Astrocyte (in vitro differentiated cells and primary cell): ENCODE data around the gene TMEM106B. TPM values are rescaled to one million over a fixed set of nuclear protein-coding genes. Genes with fewer than 3 reads are reported as not detected.
A peak's percentile ranks its signal among the peaks of the same experiment; 100 is the strongest.

Source experiments
- DNase-seq: peaks from one replicate; pipeline ENCODE4 v3.0.0-alpha.2; 2010; ENCODE audit warnings: low read depth
- FAIRE-seq: peaks from 2 replicates; lab custom pipeline; 2011; peaks lifted over from hg19 to GRCh38; lab: Jason Lieb, UNC
- H2AFZ ChIP-seq: 2 replicates; pipeline ENCODE4 v1.6.0; 2012; ENCODE audit warnings: low read depth, low read length, inconsistent platforms
- H3K27ac ChIP-seq: 2 replicates; pipeline ENCODE4 v1.5.1; 2011; ENCODE audit warnings: low read depth, low read length, inconsistent platforms
- H3K27me3 ChIP-seq: 2 replicates; pipeline ENCODE4 v1.6.0; 2011; ENCODE audit warnings: low read length, inconsistent platforms; ENCODE audit not compliant: insufficient read depth
- H3K36me3 ChIP-seq: 2 replicates; pipeline ENCODE4 v1.5.1; 2011; ENCODE audit warnings: low read length, inconsistent platforms; ENCODE audit not compliant: insufficient read depth
- H3K4me1 ChIP-seq: 2 replicates; pipeline ENCODE4 v1.5.1; 2011; ENCODE audit warnings: low read length, inconsistent platforms; ENCODE audit not compliant: insufficient read depth
- H3K4me2 ChIP-seq: 2 replicates; pipeline ENCODE4 v1.6.0; 2012; ENCODE audit warnings: low read length, inconsistent platforms
- H3K4me3 ChIP-seq: 2 replicates; pipeline ENCODE4 v1.5.1; 2011; ENCODE audit warnings: low read depth, mild to moderate bottlenecking, low read length, inconsistent platforms; ENCODE audit not compliant: insufficient read depth
- H3K79me2 ChIP-seq: 2 replicates; pipeline ENCODE4 v1.6.0; 2012; ENCODE audit warnings: mild to moderate bottlenecking, low read length, inconsistent platforms; ENCODE audit not compliant: insufficient read depth
- H3K9ac ChIP-seq: 2 replicates; pipeline ENCODE4 v1.6.0; 2012; ENCODE audit warnings: mild to moderate bottlenecking, low read length, inconsistent platforms
- H3K9me3 ChIP-seq: 2 replicates; pipeline ENCODE4 v1.5.1; 2012; ENCODE audit warnings: low read depth, mild to moderate bottlenecking, low read length, inconsistent platforms; ENCODE audit not compliant: insufficient read depth
- H4K20me1 ChIP-seq: 2 replicates; pipeline ENCODE4 v1.6.0; 2012; ENCODE audit warnings: low read length, inconsistent platforms; ENCODE audit not compliant: insufficient read depth
- H3K27ac Mint-ChIP-seq: one replicate; pipeline ENCODE4 v1.8.0; 2021; ENCODE audit warnings: mild to moderate bottlenecking, mixed read lengths; ENCODE audit not compliant: unreplicated experiment
- H3K27me3 Mint-ChIP-seq: one replicate; pipeline ENCODE4 v1.8.0; 2021; ENCODE audit warnings: low read depth, mixed read lengths; ENCODE audit not compliant: unreplicated experiment
- H3K36me3 Mint-ChIP-seq: one replicate; pipeline ENCODE4 v1.8.0; 2021; ENCODE audit warnings: low read depth, mixed read lengths; ENCODE audit not compliant: unreplicated experiment
- H3K4me1 Mint-ChIP-seq: one replicate; pipeline ENCODE4 v1.8.0; 2021; ENCODE audit warnings: low read depth, mixed read lengths; ENCODE audit not compliant: unreplicated experiment
- H3K4me3 Mint-ChIP-seq: one replicate; pipeline ENCODE4 v1.8.0; 2021; ENCODE audit warnings: mild to moderate bottlenecking, moderate library complexity, mixed read lengths; ENCODE audit not compliant: unreplicated experiment
- H3K9me3 Mint-ChIP-seq: one replicate; pipeline ENCODE4 v1.8.0; 2021; ENCODE audit warnings: mild to moderate bottlenecking, mixed read lengths; ENCODE audit not compliant: unreplicated experiment
- EZH2 ChIP-seq: IDR thresholded peaks from 2 replicates; pipeline ENCODE4 v1.6.1; 2012; ENCODE audit warnings: mild to moderate bottlenecking, low read length, inconsistent platforms; ENCODE audit not compliant: insufficient read depth
- total RNA-seq: library from RNA; stranded (reverse); gene quantifications from 2 replicates; pipeline ENCODE4 v1.2.1, GENCODE V29; 2021
- TF ChIP-seq, protein P1 (sequence below): IDR thresholded peaks from 2 replicates; pipeline ENCODE4 v1.5.1; 2011; ENCODE audit warnings: low read depth, mild to moderate bottlenecking, inconsistent platforms, low read length, moderate library complexity; ENCODE audit not compliant: insufficient read depth

TMEM106B gene
- total RNA-seq, 1 donor from 2014 or later = 42.9 TPM

- Histone ChIP-seq H2AFZ (no peak overlapping the region), H3K79me2 (no peaks in the 10 kb centered on the region), H3K27ac (no peak overlapping the region), H3K4me2 (no peak overlapping the region), H3K9ac (no peak overlapping the region), H3K4me3 (no peak overlapping the region), H3K4me1 (no peaks in the 10 kb centered on the region), H4K20me1 (no peaks in the 10 kb centered on the region), H3K36me3 (no peaks in the 10 kb centered on the region), H3K27me3 (no peaks in the 10 kb centered on the region), H3K9me3 (peaks cover 10% of the 10 kb centered on the region)
- H3K9me3 Mint-ChIP-seq = no peaks in the 10 kb centered on the region
- FAIRE-seq (no peak), DNase-seq (no peak)
- no peak overlapping the region for H3K27ac Mint-ChIP-seq
- no peaks in the 10 kb centered on the region for H3K36me3 Mint-ChIP-seq
- TF ChIP-seq, protein P1, sequence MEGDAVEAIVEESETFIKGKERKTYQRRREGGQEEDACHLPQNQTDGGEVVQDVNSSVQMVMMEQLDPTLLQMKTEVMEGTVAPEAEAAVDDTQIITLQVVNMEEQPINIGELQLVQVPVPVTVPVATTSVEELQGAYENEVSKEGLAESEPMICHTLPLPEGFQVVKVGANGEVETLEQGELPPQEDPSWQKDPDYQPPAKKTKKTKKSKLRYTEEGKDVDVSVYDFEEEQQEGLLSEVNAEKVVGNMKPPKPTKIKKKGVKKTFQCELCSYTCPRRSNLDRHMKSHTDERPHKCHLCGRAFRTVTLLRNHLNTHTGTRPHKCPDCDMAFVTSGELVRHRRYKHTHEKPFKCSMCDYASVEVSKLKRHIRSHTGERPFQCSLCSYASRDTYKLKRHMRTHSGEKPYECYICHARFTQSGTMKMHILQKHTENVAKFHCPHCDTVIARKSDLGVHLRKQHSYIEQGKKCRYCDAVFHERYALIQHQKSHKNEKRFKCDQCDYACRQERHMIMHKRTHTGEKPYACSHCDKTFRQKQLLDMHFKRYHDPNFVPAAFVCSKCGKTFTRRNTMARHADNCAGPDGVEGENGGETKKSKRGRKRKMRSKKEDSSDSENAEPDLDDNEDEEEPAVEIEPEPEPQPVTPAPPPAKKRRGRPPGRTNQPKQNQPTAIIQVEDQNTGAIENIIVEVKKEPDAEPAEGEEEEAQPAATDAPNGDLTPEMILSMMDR = no peak
- no peak for TF ChIP-seq EZH2
- no peaks in the 10 kb centered on the region for H3K4me1 Mint-ChIP-seq
- H3K4me3 Mint-ChIP-seq = no peak overlapping the region
- H3K27me3 Mint-ChIP-seq = no peaks in the 10 kb centered on the region
These were observed 79.7 kb downstream of the TMEM106B start for GRCh38 chr7:12290761-12291160.

- no peak overlapping the region for H3K27ac ChIP-seq
- no peaks in the 10 kb centered on the region for H3K79me2 ChIP-seq
- Mint-ChIP-seq H3K36me3 (no peaks in the 10 kb centered on the region), H3K9me3 (no peaks in the 10 kb centered on the region), H3K4me1 (no peaks in the 10 kb centered on the region), H3K27me3 (no peaks in the 10 kb centered on the region), H3K4me3 (no peak overlapping the region), H3K27ac (no peak overlapping the region)
- FAIRE-seq = no peak
- DNase-seq = no peak
- H3K27me3 ChIP-seq = no peaks in the 10 kb centered on the region
- no peaks in the 10 kb centered on the region for H3K4me1 ChIP-seq
- no peak overlapping the region for H3K4me3 ChIP-seq
- no peak overlapping the region for H3K9ac ChIP-seq
- no peaks in the 10 kb centered on the region for H4K20me1 ChIP-seq
- H2AFZ ChIP-seq = no peak overlapping the region
- no peaks in the 10 kb centered on the region for H3K36me3 ChIP-seq
- H3K9me3 ChIP-seq = peaks cover 10% of the 10 kb centered on the region
- H3K4me2 ChIP-seq = no peak overlapping the region
- TF ChIP-seq, protein P1 = peak; percentile 15
- no peak for TF ChIP-seq EZH2
These were observed 80.8 kb downstream of the TMEM106B start for GRCh38 chr7:12291870-12292269.

Other genes with a start within 250 kb of the TMEM106B start
- 0.77 and 1.8 TPM in 2 replicates for gene VWDE, start 192.6 kb downstream of the TMEM106B start, total RNA-seq